ENCODE results near the gene DCK. TPM values are rescaled to one million over a fixed set of nuclear protein-coding genes. Genes with fewer than 3 reads are reported as not detected.
"Not testable (repeated sequence)": the region's sequence is repeated elsewhere in the genome, so short reads cannot be mapped to it uniquely, and the experiment has no call there.

The DCK gene
- total RNA-seq, 6 experiments from 2014 or later = 1.9 to 7.2 (median 3.6) TPM

DNA sequence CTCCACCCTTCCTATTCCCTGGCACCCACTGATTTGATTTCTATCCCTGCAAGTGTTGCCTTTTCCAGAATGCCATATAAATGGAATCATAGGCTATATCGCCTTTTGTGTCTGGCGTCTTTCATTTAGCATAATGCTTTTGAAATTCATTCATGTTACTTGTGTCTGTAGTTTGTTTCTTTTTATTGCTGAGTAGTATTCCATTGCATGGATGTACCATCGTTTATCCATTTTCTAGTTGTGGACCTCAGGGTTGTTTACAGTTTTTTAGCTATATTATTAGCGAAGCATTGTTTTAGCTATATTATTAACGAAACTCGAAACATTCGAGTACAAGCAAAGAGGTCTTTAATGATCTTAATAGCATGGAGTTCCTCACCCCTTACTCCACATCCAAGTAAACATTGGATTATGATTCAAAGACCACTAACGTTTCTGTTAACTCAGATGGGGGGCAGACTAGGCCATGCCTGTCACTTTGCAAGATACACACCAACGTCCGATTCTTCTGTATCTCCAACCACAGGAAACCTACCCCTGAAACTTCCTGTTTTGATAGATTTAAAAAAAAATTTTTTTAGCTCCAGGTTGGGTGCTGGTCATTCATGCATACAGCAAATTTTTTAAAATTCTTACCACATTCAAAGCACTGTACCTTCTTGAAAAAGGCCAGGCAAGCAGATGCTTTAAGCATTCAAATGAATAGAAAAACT, 1.1 kb downstream of the DCK start:
- 51% methylated on average over 10 of the region's 10 CpGs for WGBS (ENCODE audit: insufficient coverage, low coverage, low lambda C conversion rate, missing lambda C conversion rate)
- H3K4me3 ChIP-seq = peak overlapping the region; percentile 67 to 73 (median 71)
- no peak for TF ChIP-seq POLR2A (IDR thresholded peaks at IDR 0.05)
- TF ChIP-seq, protein P1, sequence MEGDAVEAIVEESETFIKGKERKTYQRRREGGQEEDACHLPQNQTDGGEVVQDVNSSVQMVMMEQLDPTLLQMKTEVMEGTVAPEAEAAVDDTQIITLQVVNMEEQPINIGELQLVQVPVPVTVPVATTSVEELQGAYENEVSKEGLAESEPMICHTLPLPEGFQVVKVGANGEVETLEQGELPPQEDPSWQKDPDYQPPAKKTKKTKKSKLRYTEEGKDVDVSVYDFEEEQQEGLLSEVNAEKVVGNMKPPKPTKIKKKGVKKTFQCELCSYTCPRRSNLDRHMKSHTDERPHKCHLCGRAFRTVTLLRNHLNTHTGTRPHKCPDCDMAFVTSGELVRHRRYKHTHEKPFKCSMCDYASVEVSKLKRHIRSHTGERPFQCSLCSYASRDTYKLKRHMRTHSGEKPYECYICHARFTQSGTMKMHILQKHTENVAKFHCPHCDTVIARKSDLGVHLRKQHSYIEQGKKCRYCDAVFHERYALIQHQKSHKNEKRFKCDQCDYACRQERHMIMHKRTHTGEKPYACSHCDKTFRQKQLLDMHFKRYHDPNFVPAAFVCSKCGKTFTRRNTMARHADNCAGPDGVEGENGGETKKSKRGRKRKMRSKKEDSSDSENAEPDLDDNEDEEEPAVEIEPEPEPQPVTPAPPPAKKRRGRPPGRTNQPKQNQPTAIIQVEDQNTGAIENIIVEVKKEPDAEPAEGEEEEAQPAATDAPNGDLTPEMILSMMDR (IDR thresholded peaks at IDR 0.05) = no peak
- H3K36me3 ChIP-seq = no peaks in the 10 kb centered on the region
- H3K27ac ChIP-seq = no peak overlapping the region
- H3K27me3 ChIP-seq = no peaks in the 10 kb centered on the region
- intact Hi-C loops (cut with DNase I) = no loop called here
- H3K4me1 ChIP-seq = peaks cover 0 to 11% (median 0%) of the 10 kb centered on the region in 4 donors
- ATAC-seq (no peak), DNase-seq (no peak)
- H3K9me3 ChIP-seq = no peaks in the 10 kb centered on the region

- DNase-seq (no peak), ATAC-seq (no peak)
- Histone ChIP-seq H3K27ac (no peak overlapping the region), H3K4me1 (peaks cover 0 to 11% (median 0%) of the 10 kb centered on the region in 4 donors), H3K27me3 (no peaks in the 10 kb centered on the region), H3K9me3 (no peaks in the 10 kb centered on the region), H3K36me3 (no peaks in the 10 kb centered on the region), H3K4me3 (no peak overlapping the region)
- intact Hi-C loops (cut with DNase I) = no loop called here
- TF ChIP-seq, protein P1 (IDR thresholded peaks at IDR 0.05) = no peak
- no peak for TF ChIP-seq POLR2A (IDR thresholded peaks at IDR 0.05)
- WGBS (ENCODE audit: insufficient coverage, low coverage, low lambda C conversion rate, missing lambda C conversion rate) = 51% methylated on average over 3 of the region's 4 CpGs
These were observed 2.5 kb downstream of the DCK start for GRCh38 chr4:70996018-70996360.

DNA sequence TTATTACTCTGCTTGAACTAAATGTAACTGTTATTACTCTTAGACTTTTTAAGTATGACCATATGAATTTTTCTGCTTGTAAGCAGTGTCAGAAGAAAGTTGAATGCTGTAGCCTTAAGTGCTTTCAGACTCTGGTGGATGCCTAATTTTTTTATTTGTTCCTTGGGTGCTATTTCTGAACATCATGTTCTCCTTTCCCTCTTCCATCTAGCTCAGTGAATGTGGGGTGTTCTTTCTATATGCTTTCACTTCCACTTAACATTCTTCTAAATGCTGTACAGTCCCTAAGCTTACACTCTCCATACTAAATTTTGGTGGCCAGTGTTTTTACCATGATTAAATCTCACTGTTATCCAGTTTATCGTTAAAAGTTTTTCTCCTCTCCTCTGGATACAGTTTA, 3.6 kb downstream of the DCK start:
- Histone ChIP-seq H3K27me3 (no peaks in the 10 kb centered on the region), H3K4me1 (peaks cover 0 to 11% (median 0%) of the 10 kb centered on the region in 4 donors), H3K36me3 (no peaks in the 10 kb centered on the region), H3K4me3 (no peak overlapping the region), H3K27ac (no peak overlapping the region), H3K9me3 (no peaks in the 10 kb centered on the region)
- DNase-seq (no peak), ATAC-seq (no peak)
- TF ChIP-seq, protein P1 (IDR thresholded peaks at IDR 0.05) = no peak
- no peak for TF ChIP-seq POLR2A (IDR thresholded peaks at IDR 0.05)
- intact Hi-C loops (cut with DNase I) = no loop called here
- 67% methylated on average over 1 of the region's 1 CpG for WGBS (ENCODE audit: insufficient coverage, low coverage, low lambda C conversion rate, missing lambda C conversion rate)

DNA sequence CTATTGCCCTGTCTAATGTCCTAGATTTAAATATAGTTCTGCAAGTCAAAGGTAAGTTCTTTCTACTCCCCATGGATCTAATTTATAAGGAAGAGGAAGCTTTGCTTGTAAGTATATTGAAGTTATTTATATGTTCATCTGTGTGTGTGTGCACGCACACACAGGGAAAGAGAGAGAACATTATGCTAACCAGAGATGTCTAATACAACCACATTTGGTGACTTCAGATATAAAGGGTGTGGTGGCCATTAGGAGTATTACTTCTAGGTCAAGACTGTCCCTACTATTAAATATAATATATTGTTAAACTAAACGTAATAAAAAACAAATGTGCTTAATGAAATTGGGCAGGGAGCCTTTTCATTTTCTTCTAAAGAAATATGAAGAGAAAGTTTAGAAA, 4.1 kb downstream of the DCK start:
- Histone ChIP-seq H3K27ac (no peak overlapping the region), H3K27me3 (no peaks in the 10 kb centered on the region), H3K9me3 (no peaks in the 10 kb centered on the region), H3K4me3 (no peak overlapping the region), H3K4me1 (peaks cover 0 to 9% (median 0%) of the 10 kb centered on the region in 4 donors), H3K36me3 (no peaks in the 10 kb centered on the region)
- no peak for DNase-seq
- 34% methylated on average over 2 of the region's 2 CpGs for WGBS (ENCODE audit: insufficient coverage, low coverage, low lambda C conversion rate, missing lambda C conversion rate)
- intact Hi-C loops (cut with DNase I) = no loop called here
- no peak for TF ChIP-seq POLR2A (IDR thresholded peaks at IDR 0.05)
- TF ChIP-seq, protein P1 (IDR thresholded peaks at IDR 0.05) = no peak
- ATAC-seq = no peak

DNA sequence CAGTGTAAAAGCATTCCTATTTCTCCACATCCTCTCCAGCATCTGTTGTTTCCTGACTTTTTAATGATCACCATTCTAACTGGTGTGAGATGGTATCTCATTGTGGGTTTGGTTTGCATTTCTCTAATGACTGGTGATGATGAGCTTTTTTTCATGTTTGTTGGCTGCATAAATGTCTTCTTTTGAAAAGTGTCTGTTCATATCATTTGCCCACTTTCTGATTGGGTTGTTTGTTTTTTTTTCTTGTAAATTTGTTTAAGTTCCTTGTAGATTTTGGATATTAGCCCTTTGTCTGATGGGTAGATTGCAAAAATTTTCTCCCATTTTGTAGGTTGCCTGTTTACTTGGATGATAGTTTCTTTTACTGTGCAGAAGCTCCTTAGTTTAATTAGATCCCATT, 6.2 kb downstream of the DCK start:
- H3K27ac ChIP-seq; ATAC-seq; H3K4me3 ChIP-seq; DNase-seq; H3K9me3 ChIP-seq; H3K27me3 ChIP-seq; intact Hi-C loops (cut with DNase I); H3K36me3 ChIP-seq; H3K4me1 ChIP-seq: not testable (repeated sequence)

DNA sequence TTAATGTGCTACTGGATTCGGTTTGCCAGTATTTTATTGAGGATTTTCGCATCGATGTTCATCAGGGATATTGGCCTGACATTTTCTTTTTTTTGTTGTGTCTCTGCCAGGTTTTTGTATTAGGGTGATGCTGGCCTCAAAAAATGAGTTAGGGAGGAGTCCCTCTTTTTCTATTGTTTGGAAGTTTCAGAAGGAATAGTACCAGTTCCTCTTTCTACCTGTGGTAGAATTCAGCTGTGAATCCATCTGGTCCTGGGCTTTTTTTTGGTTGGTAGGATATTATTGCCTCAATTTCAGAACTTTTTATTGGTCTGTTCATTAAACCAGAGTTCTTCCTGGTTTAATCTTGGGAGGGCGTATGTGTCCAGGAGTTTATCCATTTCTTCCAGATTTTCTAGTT, 7.9 kb downstream of the DCK start:
- H3K4me1 ChIP-seq; H3K27ac ChIP-seq; DNase-seq; H3K36me3 ChIP-seq; H3K9me3 ChIP-seq; H3K4me3 ChIP-seq; H3K27me3 ChIP-seq; ATAC-seq; intact Hi-C loops (cut with DNase I): not testable (repeated sequence)
- 100% methylated on average over 2 of the region's 4 CpGs for WGBS (ENCODE audit: insufficient coverage, low coverage, low lambda C conversion rate, missing lambda C conversion rate)
